HepG2 (cell line): ENCODE results near the gene CLCA4. TPM values are rescaled to one million over a fixed set of nuclear protein-coding genes. Genes with fewer than 3 reads are reported as not detected.

Experiments
- ATAC-seq: fragments of 200-7000 bp; cut with Tn5 transposase; 3 replicates; pipeline ENCODE4 v1.9.1; 2020; ENCODE audit warnings: mild to moderate bottlenecking, moderate library complexity
- BruUV-seq: library from RNA; stranded (reverse); fragments of 400-500 nt; replicated peaks from 2 replicates; lab custom pipeline; 2021; lab: Mats Ljungman, UMichigan
- CTCF ChIA-PET: fragments of 300-600 bp; formaldehyde crosslinking; extraction: SDS; loops from one replicate; lab custom pipeline; 2021; ENCODE audit warnings: low total read pairs, inconsistent platforms, low intra/inter-chr PET ratio; lab: Yijun Ruan, JAX
- POLR2A ChIA-PET: fragments of 350-600 bp; sonication (Branson Sonifier 250); formaldehyde crosslinking; loops from one replicate; lab custom pipeline; 2020; ENCODE audit warnings: antibody characterized with exemption, inconsistent platforms; lab: Yijun Ruan, JAX
- DNase-seq: peaks from one replicate; pipeline ENCODE4 v3.0.0-alpha.2; 2015; ENCODE audit warnings: low spot score
- FAIRE-seq: peaks from 3 replicates; lab custom pipeline; 2011; peaks lifted over from hg19 to GRCh38; lab: Jason Lieb, UNC
- H2AFZ ChIP-seq: one replicate; pipeline ENCODE4 v1.6.1; 2011; ENCODE audit warnings: low read length, inconsistent platforms
- H3K27ac ChIP-seq: fragments of 300-600 bp; 3 replicates; pipeline ENCODE4 v1.8.0; 2011; ENCODE audit warnings: mixed run types, mild to moderate bottlenecking, mixed read lengths, low read length, inconsistent platforms; ENCODE audit not compliant: insufficient read depth; ENCODE audit errors: extremely low read length
- H3K27me3 ChIP-seq, 2 experiments: fragments of 200-600 bp in 1 of 2; 2 replicates in 1 of 2; 3 replicates in 1 of 2; pipeline versions ENCODE4 v1.6.0 to v1.8.0; 2011; ENCODE audit warnings: low read length in 2 of 2, mild to moderate bottlenecking in 2 of 2, moderate library complexity in 2 of 2, inconsistent platforms in 1 of 2; ENCODE audit not compliant: insufficient read depth in 2 of 2, control insufficient read depth in 1 of 2
- H3K36me3 ChIP-seq, 2 experiments: fragments of 200-600 bp in 1 of 2; replicated peaks in 1 of 2; 2 replicates in 1 of 2; 3 replicates in 1 of 2; pipeline versions ENCODE4 v1.5.1 to v1.8.0; 2011; ENCODE audit warnings: low read length in 2 of 2, inconsistent platforms in 1 of 2; ENCODE audit not compliant: insufficient read depth in 2 of 2, control insufficient read depth in 1 of 2
- H3K4me1 ChIP-seq: 2 replicates; pipeline ENCODE4 v1.5.1; 2012; ENCODE audit warnings: low read length, inconsistent platforms; ENCODE audit not compliant: insufficient read depth
- H3K4me2 ChIP-seq: 2 replicates; pipeline ENCODE4 v1.6.0; 2011; ENCODE audit warnings: low read depth, low read length, inconsistent platforms
- H3K4me3 ChIP-seq, 3 experiments: fragments of 200-600 bp in 1 of 3; sonication (generic), shearing (Covaris generic) in 1 of 3; replicated peaks in 1 of 3; 2 replicates each; pipeline ENCODE4 v1.5.1; 2011 to 2016; ENCODE audit warnings: low read length in 3 of 3, inconsistent platforms in 2 of 3, low read depth in 2 of 3, mild to moderate bottlenecking in 2 of 3, control low read depth in 1 of 3, mixed read lengths in 1 of 3; ENCODE audit not compliant: insufficient read depth in 1 of 3
- H3K79me2 ChIP-seq: one replicate; pipeline ENCODE4 v1.6.1; 2011; ENCODE audit warnings: low read length, inconsistent platforms; ENCODE audit not compliant: insufficient read depth
- H3K9ac ChIP-seq: 2 replicates; pipeline ENCODE4 v1.6.0; 2011; ENCODE audit warnings: mild to moderate bottlenecking, low read depth, low read length, inconsistent platforms; ENCODE audit not compliant: insufficient read depth
- H3K9me3 ChIP-seq: 2 replicates; pipeline ENCODE4 v1.5.1; 2012; ENCODE audit warnings: mild to moderate bottlenecking, low read length
- H4K20me1 ChIP-seq: 2 replicates; pipeline ENCODE4 v1.6.0; 2011; ENCODE audit warnings: inconsistent platforms, mild to moderate bottlenecking, low read length, moderate library complexity; ENCODE audit not compliant: insufficient read depth
- AFF4 ChIP-seq: sonication (generic); formaldehyde crosslinking; IDR thresholded peaks from 2 replicates; pipeline ENCODE4 v1.4.0; 2020; ENCODE audit warnings: missing genetic modification reagents
- FOXO1 ChIP-seq: sonication (generic); formaldehyde crosslinking; IDR thresholded peaks from 2 replicates; pipeline ENCODE4 v1.4.0; 2020; ENCODE audit warnings: missing genetic modification reagents
- HHEX ChIP-seq: IDR thresholded peaks from 2 replicates; pipeline ENCODE4 v1.6.1; 2016; ENCODE audit warnings: control low read depth
- IRF2 ChIP-seq: IDR thresholded peaks from 2 replicates; pipeline ENCODE4 v1.6.1; 2018; ENCODE audit warnings: missing genetic modification reagents, missing compliant biosample characterization
- MIXL1 ChIP-seq: IDR thresholded peaks from 2 replicates; pipeline ENCODE4 v1.6.1; 2016
- MTA1 ChIP-seq: sonication (generic); formaldehyde crosslinking; IDR thresholded peaks from 2 replicates; pipeline ENCODE4 v1.4.0; 2020; ENCODE audit warnings: missing genetic modification reagents, mild to moderate bottlenecking, borderline replicate concordance
- REPIN1 ChIP-seq: sonication (generic); formaldehyde crosslinking; IDR thresholded peaks from 2 replicates; pipeline ENCODE4 v1.8.0; 2022; ENCODE audit warnings: missing genetic modification reagents, low read depth, mild to moderate bottlenecking, borderline replicate concordance
- SNAI1 ChIP-seq: sonication (generic); formaldehyde crosslinking; IDR thresholded peaks from 2 replicates; pipeline ENCODE4 v1.5.0; 2020; ENCODE audit warnings: mild to moderate bottlenecking, missing genetic modification reagents, borderline replicate concordance
- STAT6 ChIP-seq: sonication (generic); formaldehyde crosslinking; IDR thresholded peaks from 2 replicates; pipeline ENCODE4 v1.4.0; 2020; ENCODE audit warnings: missing genetic modification reagents, mild to moderate bottlenecking, borderline replicate concordance
- ZBTB21 ChIP-seq: sonication (generic); formaldehyde crosslinking; IDR thresholded peaks from 2 replicates; pipeline ENCODE4 v1.4.0; 2020; ENCODE audit warnings: missing genetic modification reagents
- ZBTB3 ChIP-seq: sonication (generic); formaldehyde crosslinking; IDR thresholded peaks from 2 replicates; pipeline ENCODE4 v1.4.0; 2020; ENCODE audit warnings: low read depth, mild to moderate bottlenecking, moderate library complexity, missing genetic modification reagents, borderline replicate concordance
- ZBTB42 ChIP-seq: sonication (generic); formaldehyde crosslinking; IDR thresholded peaks from 2 replicates; pipeline ENCODE4 v1.5.0; 2020; ENCODE audit warnings: mild to moderate bottlenecking, missing genetic modification reagents
- ZC3H13 ChIP-seq: sonication (generic); formaldehyde crosslinking; IDR thresholded peaks from 2 replicates; pipeline ENCODE4 v1.8.1; 2023; ENCODE audit warnings: mild to moderate bottlenecking, missing genetic modification reagents, moderate library complexity
- ZNF230 ChIP-seq: sonication (generic); formaldehyde crosslinking; IDR thresholded peaks from 2 replicates; pipeline ENCODE4 v1.4.0; 2020; ENCODE audit warnings: mild to moderate bottlenecking, missing genetic modification reagents
- ZNF670 ChIP-seq: sonication (generic); formaldehyde crosslinking; IDR thresholded peaks from 2 replicates; pipeline ENCODE4 v1.8.0; 2022; ENCODE audit warnings: mild to moderate bottlenecking, missing genetic modification reagents, borderline replicate concordance
- WGBS: methylation state at CpG from one replicate; pipeline ENCODE4 v1.1.6; 2017; ENCODE audit warnings: low lambda C conversion rate; 5-methylcytosine and 5-hydroxymethylcytosine counted together
- in situ Hi-C: cut with HindIII; loops from 2 replicates; pipeline ENCODE4 v1.10.0; 2017; ENCODE audit warnings: low pct_unique_long_range_greater_than_20kb; ENCODE audit not compliant: extremely low pct_ligation_motif_present
- intact Hi-C: fragments of 100-400 bp; cut with micrococcal nuclease; formaldehyde crosslinking; loops from one replicate; pipeline ENCODE4 v1.10.0; 2022; ENCODE audit not compliant: unreplicated experiment
- polyA plus RNA-seq, 8 experiments: library from polyadenylated mRNA; depleted of rRNA in 3 of 8; stranded (reverse) in 7 of 8; unstranded in 1 of 8; fragments of >200 nt; fragmentation: Illumina TruSeq in 4 of 8; extraction: Trizol in 4 of 8; gene quantifications; 2 replicates each; pipeline versions ENCODE4 v1.2.1 to v1.2.3, GENCODE V29; 2011 to 2016; ENCODE audit warnings: low read depth in 4 of 8, missing spikeins in 1 of 8, mixed read lengths in 1 of 8; ENCODE audit not compliant: insufficient read depth in 1 of 8
- total RNA-seq, 5 experiments: library from RNA; depleted of rRNA; stranded (reverse); fragments of >200 nt; fragmentation: Illumina TruSeq; extraction: Trizol; gene quantifications; 2 replicates each; pipeline ENCODE4 v1.2.3, GENCODE V29; 2016; ENCODE audit warnings: low read depth in 1 of 5
- TF ChIP-seq, protein P1 (sequence below): sonication (generic); formaldehyde crosslinking; IDR thresholded peaks from 2 replicates; pipeline ENCODE4 v1.9.0; 2021; ENCODE audit warnings: missing genetic modification reagents, borderline replicate concordance

CLCA4 gene
- total and polyA plus RNA-seq, 2 of the 13 experiments (the other 11 are each of a cell fraction or from before 2014, with no cell fraction given) = not detected

DNA sequence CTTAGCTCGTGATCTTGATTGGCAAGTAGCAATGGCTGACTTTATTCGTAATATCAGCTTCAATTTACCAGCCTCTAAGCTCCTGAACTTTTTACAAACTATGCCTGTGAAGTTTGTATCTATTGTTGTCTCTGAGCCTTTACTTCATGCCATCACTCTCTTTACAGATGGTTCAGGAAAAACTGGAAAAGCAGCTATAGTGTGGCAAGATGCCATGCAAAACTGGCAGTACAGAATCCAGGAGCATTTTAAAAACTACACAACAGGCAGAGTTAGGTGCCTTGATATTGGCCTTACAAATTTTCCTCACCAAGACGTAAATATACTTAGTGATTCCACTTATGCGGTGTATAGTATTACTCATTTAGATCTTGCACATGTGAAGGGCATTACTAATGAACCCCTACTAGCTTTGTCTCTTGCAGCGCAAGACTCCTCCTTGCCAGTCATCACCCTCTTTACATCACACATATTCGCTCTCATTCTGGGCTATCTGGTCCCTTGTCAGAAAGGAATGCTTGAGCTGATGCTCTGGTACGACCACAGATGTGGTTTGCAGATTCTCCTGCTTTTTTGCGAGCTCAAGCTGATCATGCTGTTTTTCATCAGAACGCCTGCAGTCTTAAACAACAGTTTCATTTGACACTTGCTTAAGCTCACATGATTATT lies 41.8 kb upstream of the CLCA4 start:
- no peak for ATAC-seq
- no TSS peak for BruUV-seq
- WGBS = 29% methylated on average over 9 of the region's 9 CpGs
- Histone ChIP-seq H3K36me3 (no peaks in the 10 kb centered on the region), H3K27ac (no peak overlapping the region), H3K4me2 (no peak overlapping the region), H3K4me1 (0 out of 2 replicates have a peak, but pooled peaks cover 6% of the 10 kb centered on the region), H3K4me3 (no peak overlapping the region), H3K27me3 (peaks cover 5 to 34% of the 10 kb centered on the region in 2 experiments; a peak in 4 of 5 replicates), H3K9ac (no peak overlapping the region), H3K79me2 (no peaks in the 10 kb centered on the region), H4K20me1 (no peaks in the 10 kb centered on the region), H2AFZ (no peak overlapping the region), H3K9me3 (no peaks in the 10 kb centered on the region)
- in situ Hi-C loops = loop anchor here (10.0 to 25.0 kb wide), 2 partner anchors 120 to 182 kb away; no protein-coding TSS in a partner anchor
- no peak for DNase-seq
- TF ChIP-seq, protein P1, sequence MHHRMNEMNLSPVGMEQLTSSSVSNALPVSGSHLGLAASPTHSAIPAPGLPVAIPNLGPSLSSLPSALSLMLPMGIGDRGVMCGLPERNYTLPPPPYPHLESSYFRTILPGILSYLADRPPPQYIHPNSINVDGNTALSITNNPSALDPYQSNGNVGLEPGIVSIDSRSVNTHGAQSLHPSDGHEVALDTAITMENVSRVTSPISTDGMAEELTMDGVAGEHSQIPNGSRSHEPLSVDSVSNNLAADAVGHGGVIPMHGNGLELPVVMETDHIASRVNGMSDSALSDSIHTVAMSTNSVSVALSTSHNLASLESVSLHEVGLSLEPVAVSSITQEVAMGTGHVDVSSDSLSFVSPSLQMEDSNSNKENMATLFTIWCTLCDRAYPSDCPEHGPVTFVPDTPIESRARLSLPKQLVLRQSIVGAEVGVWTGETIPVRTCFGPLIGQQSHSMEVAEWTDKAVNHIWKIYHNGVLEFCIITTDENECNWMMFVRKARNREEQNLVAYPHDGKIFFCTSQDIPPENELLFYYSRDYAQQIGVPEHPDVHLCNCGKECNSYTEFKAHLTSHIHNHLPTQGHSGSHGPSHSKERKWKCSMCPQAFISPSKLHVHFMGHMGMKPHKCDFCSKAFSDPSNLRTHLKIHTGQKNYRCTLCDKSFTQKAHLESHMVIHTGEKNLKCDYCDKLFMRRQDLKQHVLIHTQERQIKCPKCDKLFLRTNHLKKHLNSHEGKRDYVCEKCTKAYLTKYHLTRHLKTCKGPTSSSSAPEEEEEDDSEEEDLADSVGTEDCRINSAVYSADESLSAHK (CRISPR knock-in tag) = no peak
- TF ChIP-seq ZBTB42 (CRISPR knock-in tag) (no peak), SNAI1 (CRISPR knock-in tag) (no peak), ZNF230 (no peak), MIXL1 (CRISPR knock-in tag) (no peak), MTA1 (CRISPR knock-in tag) (no peak), REPIN1 (CRISPR knock-in tag) (no peak), ZBTB3 (CRISPR knock-in tag) (no peak), ZC3H13 (CRISPR knock-in tag) (no peak), STAT6 (CRISPR knock-in tag) (no peak), HHEX (CRISPR knock-in tag) (no peak), FOXO1 (CRISPR knock-in tag) (no peak), ZBTB21 (CRISPR knock-in tag) (no peak), AFF4 (no peak), IRF2 (CRISPR knock-in tag) (no peak), ZNF670 (CRISPR knock-in tag) (no peak)
- FAIRE-seq = no peak
- POLR2A ChIA-PET = no interaction called here
- CTCF ChIA-PET = no interaction called here
- intact Hi-C loops = loop anchor here (5.0 to 10.0 kb wide), 2 partner anchors 182 to 460 kb away; no protein-coding TSS in a partner anchor
